Gastrocnemius medialis (tissue), 4 donors: ENCODE results near the gene ALDH4A1.

ENCODE experiments used
- POLR2A ChIP-seq, 2 donors: fragments of 450-650 bp; IDR thresholded peaks; one replicate each; pipeline ENCODE4 v1.6.1; 2017; ENCODE audit warnings: antibody characterized with exemption in 2 of 2, mild to moderate bottlenecking in 2 of 2, moderate library complexity in 2 of 2
- TF ChIP-seq, protein P1 (sequence below), 5 experiments: fragments of 450-650 bp in 3 of 5; fragments of 200-600 bp in 2 of 5; sonication (generic) in 2 of 5; IDR thresholded peaks in 4 of 5; conservative IDR thresholded peaks in 1 of 5; 1 replicate in 4 of 5; 2 replicates in 1 of 5; pipeline ENCODE4 v1.5.1; 2016 to 2019; ENCODE audit warnings: antibody characterized with exemption in 5 of 5, mild to moderate bottlenecking in 3 of 5, moderate library complexity in 3 of 5

DNA sequence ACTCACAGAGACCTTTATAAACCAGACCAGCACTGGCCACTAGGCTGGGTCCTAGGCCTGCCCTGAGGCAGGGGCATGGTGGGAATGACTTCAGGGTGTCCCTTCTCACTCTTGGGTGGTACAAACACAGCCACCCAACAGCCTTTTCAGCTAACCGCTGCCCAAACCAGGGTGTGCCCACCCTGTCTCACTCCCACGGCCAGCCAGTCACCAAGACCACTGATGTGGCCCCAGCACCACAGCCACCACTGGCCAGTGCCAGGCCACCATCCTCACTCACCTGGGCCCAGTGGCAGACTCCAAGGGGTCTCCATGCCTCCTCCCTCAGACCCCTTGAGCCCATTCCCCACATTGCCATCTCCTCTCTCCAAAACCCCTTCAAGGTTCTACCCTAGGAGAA is 70.7 kb downstream of the ALDH4A1 start:
- TF ChIP-seq, protein P1, sequence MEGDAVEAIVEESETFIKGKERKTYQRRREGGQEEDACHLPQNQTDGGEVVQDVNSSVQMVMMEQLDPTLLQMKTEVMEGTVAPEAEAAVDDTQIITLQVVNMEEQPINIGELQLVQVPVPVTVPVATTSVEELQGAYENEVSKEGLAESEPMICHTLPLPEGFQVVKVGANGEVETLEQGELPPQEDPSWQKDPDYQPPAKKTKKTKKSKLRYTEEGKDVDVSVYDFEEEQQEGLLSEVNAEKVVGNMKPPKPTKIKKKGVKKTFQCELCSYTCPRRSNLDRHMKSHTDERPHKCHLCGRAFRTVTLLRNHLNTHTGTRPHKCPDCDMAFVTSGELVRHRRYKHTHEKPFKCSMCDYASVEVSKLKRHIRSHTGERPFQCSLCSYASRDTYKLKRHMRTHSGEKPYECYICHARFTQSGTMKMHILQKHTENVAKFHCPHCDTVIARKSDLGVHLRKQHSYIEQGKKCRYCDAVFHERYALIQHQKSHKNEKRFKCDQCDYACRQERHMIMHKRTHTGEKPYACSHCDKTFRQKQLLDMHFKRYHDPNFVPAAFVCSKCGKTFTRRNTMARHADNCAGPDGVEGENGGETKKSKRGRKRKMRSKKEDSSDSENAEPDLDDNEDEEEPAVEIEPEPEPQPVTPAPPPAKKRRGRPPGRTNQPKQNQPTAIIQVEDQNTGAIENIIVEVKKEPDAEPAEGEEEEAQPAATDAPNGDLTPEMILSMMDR (IDR thresholded peaks at IDR 0.05 in 4 of 5, conservative IDR thresholded peaks at IDR 0.05 in 1 of 5), result no peak
- no peak for TF ChIP-seq POLR2A (IDR thresholded peaks at IDR 0.05)
